OCI-LY1 (cell line): ENCODE measurements around the gene PARP3.

Experiments used
- H2AFZ ChIP-seq: fragments of 200-600 bp; sonication (generic), shearing (Covaris generic); 2 replicates; pipeline ENCODE4 v1.6.0; 2014; ENCODE audit warnings: antibody characterized with exemption, mild to moderate bottlenecking, low read length
- H3F3A ChIP-seq: fragments of 200-600 bp; sonication (generic), shearing (Covaris generic); 2 replicates; pipeline ENCODE4 v1.6.0; 2014; ENCODE audit warnings: mild to moderate bottlenecking, antibody characterized with exemption, low read length, moderate library complexity; ENCODE audit not compliant: insufficient read depth
- H3K27ac ChIP-seq: fragments of 200-600 bp; sonication (generic); 2 replicates; pipeline ENCODE4 v1.5.1; 2014; ENCODE audit warnings: low read length, mixed run types, mild to moderate bottlenecking, low read depth; ENCODE audit not compliant: poor library complexity, severe bottlenecking
- H3K27me3 ChIP-seq: fragments of 200-600 bp; sonication (generic); 2 replicates; pipeline ENCODE4 v1.6.0; 2014; ENCODE audit warnings: antibody characterized with exemption, mild to moderate bottlenecking, low read length, moderate library complexity; ENCODE audit not compliant: insufficient read depth
- H3K36me3 ChIP-seq: fragments of 200-600 bp; sonication (generic); 2 replicates; pipeline ENCODE4 v1.6.1; 2014; ENCODE audit warnings: mild to moderate bottlenecking, antibody characterized with exemption, low read length, moderate library complexity, mixed read lengths; ENCODE audit not compliant: insufficient read depth
- H3K4me1 ChIP-seq: fragments of 200-600 bp; sonication (generic); 2 replicates; pipeline ENCODE4 v1.5.1; 2014; ENCODE audit warnings: mild to moderate bottlenecking, low read length, moderate library complexity; ENCODE audit not compliant: insufficient read depth, severe bottlenecking
- H3K4me2 ChIP-seq: fragments of 200-600 bp; sonication (generic), shearing (Covaris generic); 2 replicates; pipeline ENCODE4 v1.6.1; 2014; ENCODE audit warnings: low read length
- H3K4me3 ChIP-seq: fragments of 200-600 bp; sonication (generic); 2 replicates; pipeline ENCODE4 v1.5.1; 2014; ENCODE audit warnings: low read length, low read depth, mild to moderate bottlenecking, mixed read lengths; ENCODE audit not compliant: poor library complexity, severe bottlenecking
- H3K79me2 ChIP-seq: fragments of 200-600 bp; shearing (Covaris generic); 2 replicates; pipeline ENCODE4 v1.6.1; 2016; ENCODE audit warnings: mixed run types, low read length, mixed read lengths; ENCODE audit not compliant: insufficient read depth
- H3K9ac ChIP-seq: fragments of 200-600 bp; sonication (generic), shearing (Covaris generic); 2 replicates; pipeline ENCODE4 v1.6.1; 2014; ENCODE audit warnings: mild to moderate bottlenecking, low read length, mixed read lengths
- H3K9me2 ChIP-seq: fragments of 200-600 bp; sonication (generic), shearing (Covaris generic); 2 replicates; pipeline ENCODE4 v1.6.1; 2014; ENCODE audit warnings: low read depth, mild to moderate bottlenecking, low read length, mixed read lengths
- H3K9me3 ChIP-seq: fragments of 200-600 bp; shearing (Covaris generic); 2 replicates; pipeline ENCODE4 v1.6.1; 2014; ENCODE audit warnings: low read length, mixed read lengths
- H4K20me1 ChIP-seq: fragments of 200-600 bp; sonication (generic), shearing (Covaris generic); 2 replicates; pipeline ENCODE4 v1.6.0; 2016; ENCODE audit warnings: mild to moderate bottlenecking, low read length; ENCODE audit not compliant: insufficient read depth
- EZH2 ChIP-seq: fragments of 200-600 bp; sonication (generic), shearing (Covaris generic); IDR thresholded peaks from 2 replicates; pipeline ENCODE4 v1.8.0; 2017; ENCODE audit warnings: borderline replicate concordance, mixed run types, mild to moderate bottlenecking, antibody characterized with exemption, low read length, moderate library complexity, mixed read lengths
- TF ChIP-seq, protein P1 (sequence below): fragments of 200-600 bp; sonication (generic), shearing (Covaris generic); IDR thresholded peaks from 2 replicates; pipeline ENCODE4 v1.5.1; 2017; ENCODE audit warnings: mild to moderate bottlenecking, antibody characterized with exemption, low read length, moderate library complexity, mixed read lengths

The PARP3 gene

DNA sequence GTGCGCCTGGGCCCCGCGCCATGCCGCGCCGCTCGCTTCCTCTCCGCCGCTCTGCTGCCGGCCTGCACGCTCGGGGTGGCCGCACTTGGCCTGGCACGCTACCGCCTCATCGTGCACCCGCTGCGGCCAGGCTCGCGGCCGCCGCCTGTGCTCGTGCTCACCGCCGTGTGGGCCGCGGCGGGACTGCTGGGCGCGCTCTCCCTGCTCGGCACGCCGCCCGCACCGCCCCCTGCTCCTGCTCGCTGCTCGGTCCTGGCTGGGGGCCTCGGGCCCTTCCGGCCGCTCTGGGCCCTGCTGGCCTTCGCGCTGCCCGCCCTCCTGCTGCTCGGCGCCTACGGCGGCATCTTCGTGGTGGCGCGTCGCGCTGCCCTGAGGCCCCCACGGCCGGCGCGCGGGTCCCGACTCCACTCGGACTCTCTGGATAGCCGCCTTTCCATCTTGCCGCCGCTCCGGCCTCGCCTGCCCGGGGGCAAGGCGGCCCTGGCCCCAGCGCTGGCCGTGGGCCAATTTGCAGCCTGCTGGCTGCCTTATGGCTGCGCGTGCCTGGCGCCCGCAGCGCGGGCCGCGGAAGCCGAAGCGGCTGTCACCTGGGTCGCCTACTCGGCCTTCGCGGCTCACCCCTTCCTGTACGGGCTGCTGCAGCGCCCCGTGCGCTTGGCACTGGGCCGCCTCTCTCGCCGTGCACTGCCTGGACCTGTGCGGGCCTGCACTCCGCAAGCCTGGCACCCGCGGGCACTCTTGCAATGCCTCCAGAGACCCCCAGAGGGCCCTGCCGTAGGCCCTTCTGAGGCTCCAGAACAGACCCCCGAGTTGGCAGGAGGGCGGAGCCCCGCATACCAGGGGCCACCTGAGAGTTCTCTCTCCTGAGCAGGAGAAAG, 14.0 kb downstream of the PARP3 start:
- no peaks in the 10 kb centered on the region for H3K79me2 ChIP-seq
- H3K27me3 ChIP-seq = 0 out of 2 replicates have a peak, but pooled peaks cover 3% of the 10 kb centered on the region
- H3K36me3 ChIP-seq = no peaks in the 10 kb centered on the region
- no peaks in the 10 kb centered on the region for H3F3A ChIP-seq
- no peak overlapping the region for H3K27ac ChIP-seq
- H4K20me1 ChIP-seq = no peaks in the 10 kb centered on the region
- peaks cover 9% of the 10 kb centered on the region for H3K4me1 ChIP-seq
- no peak overlapping the region; the same call in 1 of the 2 replicates for H3K9ac ChIP-seq
- peak overlapping the region; percentile 46 for H3K4me2 ChIP-seq
- no peaks in the 10 kb centered on the region for H3K9me2 ChIP-seq
- H3K4me3 ChIP-seq = peak overlapping the region; percentile 35
- TF ChIP-seq, protein P1, sequence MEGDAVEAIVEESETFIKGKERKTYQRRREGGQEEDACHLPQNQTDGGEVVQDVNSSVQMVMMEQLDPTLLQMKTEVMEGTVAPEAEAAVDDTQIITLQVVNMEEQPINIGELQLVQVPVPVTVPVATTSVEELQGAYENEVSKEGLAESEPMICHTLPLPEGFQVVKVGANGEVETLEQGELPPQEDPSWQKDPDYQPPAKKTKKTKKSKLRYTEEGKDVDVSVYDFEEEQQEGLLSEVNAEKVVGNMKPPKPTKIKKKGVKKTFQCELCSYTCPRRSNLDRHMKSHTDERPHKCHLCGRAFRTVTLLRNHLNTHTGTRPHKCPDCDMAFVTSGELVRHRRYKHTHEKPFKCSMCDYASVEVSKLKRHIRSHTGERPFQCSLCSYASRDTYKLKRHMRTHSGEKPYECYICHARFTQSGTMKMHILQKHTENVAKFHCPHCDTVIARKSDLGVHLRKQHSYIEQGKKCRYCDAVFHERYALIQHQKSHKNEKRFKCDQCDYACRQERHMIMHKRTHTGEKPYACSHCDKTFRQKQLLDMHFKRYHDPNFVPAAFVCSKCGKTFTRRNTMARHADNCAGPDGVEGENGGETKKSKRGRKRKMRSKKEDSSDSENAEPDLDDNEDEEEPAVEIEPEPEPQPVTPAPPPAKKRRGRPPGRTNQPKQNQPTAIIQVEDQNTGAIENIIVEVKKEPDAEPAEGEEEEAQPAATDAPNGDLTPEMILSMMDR = peak; percentile 45
- TF ChIP-seq EZH2 = no peak
- no peaks in the 10 kb centered on the region for H3K9me3 ChIP-seq
- no peak overlapping the region for H2AFZ ChIP-seq

DNA sequence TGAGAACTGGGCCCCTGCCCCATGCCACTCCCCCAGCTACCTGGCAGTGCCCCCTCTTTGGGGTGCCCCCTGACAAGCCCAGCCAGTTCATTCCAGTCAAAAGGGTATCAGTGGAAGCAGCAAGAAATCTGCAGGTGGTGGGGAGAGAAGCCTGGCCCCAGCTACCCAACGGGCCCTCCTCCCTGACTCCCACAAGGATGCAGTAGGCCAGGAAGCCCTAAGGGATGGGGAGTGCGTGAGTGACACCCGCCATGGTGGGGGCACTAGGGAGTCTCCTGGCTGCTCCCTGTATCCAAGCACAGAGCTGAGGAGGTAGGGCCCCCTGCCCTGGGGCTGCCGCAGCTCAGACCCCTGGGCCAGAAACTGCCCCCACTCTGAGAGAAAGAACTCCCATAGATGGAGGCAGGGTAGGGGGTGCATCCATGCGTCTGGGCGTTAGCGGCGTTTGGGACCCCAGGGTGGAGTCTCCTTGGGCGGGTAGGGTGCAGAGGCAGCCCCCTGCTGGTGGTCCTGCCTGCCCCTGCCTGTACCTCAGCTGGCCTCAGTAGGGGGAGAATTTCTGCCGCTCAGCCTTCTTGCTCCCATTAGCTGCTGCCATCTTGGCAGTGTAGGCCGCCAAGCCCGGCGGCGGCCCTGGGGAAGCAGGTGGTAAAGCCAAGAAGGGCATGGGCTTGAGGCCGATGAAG, 15.5 kb downstream of the PARP3 start:
- H3F3A ChIP-seq = no peaks in the 10 kb centered on the region
- no peaks in the 10 kb centered on the region for H4K20me1 ChIP-seq
- H3K9ac ChIP-seq = no peak overlapping the region
- H3K9me2 ChIP-seq = no peaks in the 10 kb centered on the region
- H2AFZ ChIP-seq = no peak overlapping the region
- H3K79me2 ChIP-seq = no peaks in the 10 kb centered on the region
- 0 out of 2 replicates have a peak, but pooled peaks cover 3% of the 10 kb centered on the region for H3K27me3 ChIP-seq
- no peak overlapping the region for H3K27ac ChIP-seq
- TF ChIP-seq, protein P1 = no peak
- no peak for TF ChIP-seq EZH2
- H3K4me3 ChIP-seq = no peak overlapping the region
- peaks cover 9% of the 10 kb centered on the region for H3K4me1 ChIP-seq
- no peaks in the 10 kb centered on the region for H3K36me3 ChIP-seq
- H3K4me2 ChIP-seq = no peak overlapping the region
- no peaks in the 10 kb centered on the region for H3K9me3 ChIP-seq

DNA sequence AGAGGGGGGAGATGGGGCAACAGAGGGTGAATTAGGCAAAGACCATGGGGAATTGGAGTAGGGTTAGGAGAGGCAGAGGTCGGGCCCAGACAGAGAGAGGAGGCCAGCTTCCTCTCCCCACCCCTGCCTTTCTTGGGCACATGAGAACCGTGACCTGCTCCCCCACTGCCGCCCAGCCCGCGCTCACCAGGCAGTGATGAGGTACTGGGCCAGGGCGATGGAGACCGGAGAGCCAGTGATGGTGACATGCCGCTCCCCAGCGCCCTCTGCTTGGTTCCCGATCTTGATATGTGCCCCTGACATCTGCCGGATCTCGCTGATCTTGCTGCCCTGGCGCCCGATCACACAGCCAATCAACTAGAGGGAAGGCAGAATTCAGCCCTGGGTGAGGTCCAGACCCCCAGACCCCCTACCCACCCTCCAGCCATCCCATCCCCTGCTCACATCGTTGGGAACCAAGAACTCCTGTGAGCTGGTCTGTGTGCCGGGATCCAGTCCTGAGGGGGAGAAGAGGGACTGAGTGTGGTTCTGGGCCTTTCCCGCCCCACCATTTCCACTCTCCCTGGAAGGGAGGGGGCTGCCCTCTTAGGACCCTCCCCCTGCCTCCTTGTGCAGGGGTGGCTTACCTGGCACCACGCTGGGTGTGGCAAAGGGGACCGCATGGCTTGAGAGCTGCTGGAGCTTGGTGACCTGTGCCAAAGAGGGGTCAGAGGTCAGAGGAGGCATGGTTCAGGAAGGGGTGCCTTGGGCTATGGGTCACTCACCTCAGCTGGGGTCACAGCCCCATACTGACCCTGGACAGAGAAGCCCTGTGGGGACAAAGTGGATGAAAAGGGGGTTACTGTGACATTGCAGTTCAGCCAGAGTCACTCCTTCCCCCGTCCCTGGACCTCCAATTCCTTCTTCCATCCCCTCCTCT, 16.7 kb downstream of the PARP3 start:
- Histone ChIP-seq H3K9me3 (no peaks in the 10 kb centered on the region), H3K4me3 (no peak overlapping the region), H3K9ac (no peak overlapping the region), H3K4me1 (peaks cover 9% of the 10 kb centered on the region), H3K9me2 (no peaks in the 10 kb centered on the region), H3K4me2 (no peak overlapping the region), H2AFZ (no peak overlapping the region), H3K27me3 (0 out of 2 replicates have a peak, but pooled peaks cover 3% of the 10 kb centered on the region), H3K79me2 (no peaks in the 10 kb centered on the region), H4K20me1 (no peaks in the 10 kb centered on the region), H3F3A (no peaks in the 10 kb centered on the region), H3K36me3 (no peaks in the 10 kb centered on the region), H3K27ac (no peak overlapping the region)
- TF ChIP-seq EZH2 = no peak
- TF ChIP-seq, protein P1 = no peak
